IgD-negative memory B cell (primary cell): Measurements from ENCODE around the gene KLHDC4. TPM values are rescaled to one million over a fixed set of nuclear protein-coding genes. Genes with fewer than 3 reads are reported as not detected.
"Not testable (repeated sequence)": the region's sequence is repeated elsewhere in the genome, so short reads cannot be mapped to it uniquely, and the experiment has no call there.

Source experiments
- H3K27ac Mint-ChIP-seq, 3 donors: one replicate each; pipeline ENCODE4 v1.8.0; 2020 to 2022; ENCODE audit warnings: mild to moderate bottlenecking in 3 of 3, mixed read lengths in 3 of 3, moderate library complexity in 1 of 3
- H3K27me3 Mint-ChIP-seq: one replicate; pipeline ENCODE4 v1.8.0; 2021; ENCODE audit warnings: mixed read lengths
- H3K36me3 Mint-ChIP-seq: one replicate; pipeline ENCODE4 v1.8.0; 2020; ENCODE audit warnings: mild to moderate bottlenecking, mixed read lengths
- H3K4me1 Mint-ChIP-seq, 3 donors: one replicate each; pipeline ENCODE4 v1.8.0; 2020 to 2022; ENCODE audit warnings: mixed read lengths in 3 of 3, mild to moderate bottlenecking in 1 of 3
- H3K4me3 Mint-ChIP-seq, 4 donors: one replicate each; pipeline ENCODE4 v1.8.0; 2020 to 2022; ENCODE audit warnings: mild to moderate bottlenecking in 4 of 4, mixed read lengths in 4 of 4, moderate library complexity in 3 of 4
- H3K9me3 Mint-ChIP-seq, 3 donors: one replicate each; pipeline ENCODE4 v1.8.0; 2020 to 2021; ENCODE audit warnings: mixed read lengths in 3 of 3, mild to moderate bottlenecking in 1 of 3
- polyA plus RNA-seq: library from polyadenylated mRNA; unstranded; fragments of 300-500 nt; fragmentation: Illumina TruSeq; gene quantifications from one replicate; pipeline ENCODE4 v1.2.3, GENCODE V29; 2021

Gene KLHDC4
- polyA plus RNA-seq, 1 donor from 2014 or later: 18.7 TPM

GRCh38 chr16:87687126-87687910, 78.5 kb downstream of the KLHDC4 start:
- no peaks in the 10 kb centered on the region for H3K36me3 Mint-ChIP-seq
- no peak overlapping the region for H3K27ac Mint-ChIP-seq
- H3K9me3 Mint-ChIP-seq: no peaks in the 10 kb centered on the region
- H3K4me3 Mint-ChIP-seq: no peak overlapping the region
- peaks cover under 1 to 4% (median 1%) of the 10 kb centered on the region in 3 donors for H3K4me1 Mint-ChIP-seq
- peaks cover 6% of the 10 kb centered on the region for H3K27me3 Mint-ChIP-seq

DNA sequence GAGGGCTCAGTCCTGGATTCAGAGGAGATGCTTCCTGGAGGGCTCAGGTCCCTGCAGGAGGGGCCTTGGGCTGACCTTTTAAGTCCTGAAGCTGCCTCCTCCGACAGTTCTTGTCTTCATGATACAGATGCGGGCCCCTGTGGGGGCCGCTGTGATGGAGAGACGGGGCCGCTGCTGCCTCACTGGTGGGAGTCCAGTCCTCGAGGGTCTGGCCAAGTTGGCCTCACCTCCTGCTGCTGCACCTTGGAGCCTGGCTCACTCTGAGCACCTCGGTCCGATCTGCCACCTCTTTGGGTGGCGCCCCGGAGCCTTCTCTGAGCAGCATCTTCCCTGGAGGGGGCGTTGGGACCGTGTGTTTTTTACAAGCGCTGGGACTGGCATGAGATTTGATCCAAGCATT, 79.1 kb downstream of the KLHDC4 start:
- Mint-ChIP-seq H3K27me3 (peaks cover 6% of the 10 kb centered on the region), H3K9me3 (no peaks in the 10 kb centered on the region), H3K36me3 (no peaks in the 10 kb centered on the region), H3K27ac (no peak overlapping the region), H3K4me1 (peaks cover 5 to 8% (median 6%) of the 10 kb centered on the region in 3 donors), H3K4me3 (no peak overlapping the region)

GRCh38 chr16:87685766-87686165, 80.0 kb downstream of the KLHDC4 start:
- peaks cover 5 to 7% (median 6%) of the 10 kb centered on the region in 3 donors for H3K4me1 Mint-ChIP-seq
- peaks cover 6% of the 10 kb centered on the region for H3K27me3 Mint-ChIP-seq
- H3K4me3 Mint-ChIP-seq: no peak overlapping the region
- H3K36me3 Mint-ChIP-seq: no peaks in the 10 kb centered on the region
- no peaks in the 10 kb centered on the region for H3K9me3 Mint-ChIP-seq
- H3K27ac Mint-ChIP-seq: no peak overlapping the region

DNA sequence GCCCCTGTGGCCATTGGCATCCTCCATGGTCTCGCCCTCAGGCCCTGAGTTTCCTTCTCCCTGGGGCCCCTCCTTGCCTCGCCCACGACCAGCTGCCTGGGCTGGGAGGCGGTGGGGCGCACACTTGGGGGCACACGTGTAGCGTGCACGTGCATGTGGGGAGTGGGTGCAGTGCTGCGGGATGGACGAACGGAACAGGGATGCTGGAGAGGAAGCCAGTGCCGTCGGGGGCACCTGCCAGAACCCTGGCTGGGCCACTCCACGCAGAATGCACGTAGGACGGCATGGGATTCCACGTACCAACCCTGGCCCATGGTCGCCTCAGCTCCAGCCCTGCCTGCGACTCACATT, 80.4 kb downstream of the KLHDC4 start:
- Mint-ChIP-seq H3K9me3 (no peaks in the 10 kb centered on the region), H3K27ac (no peak overlapping the region), H3K27me3 (peaks cover 5% of the 10 kb centered on the region), H3K4me3 (peak overlapping the region in 1 of 4 donors; percentile 41), H3K4me1 (peaks cover 6 to 8% (median 6%) of the 10 kb centered on the region in 3 donors), H3K36me3 (no peaks in the 10 kb centered on the region)

DNA sequence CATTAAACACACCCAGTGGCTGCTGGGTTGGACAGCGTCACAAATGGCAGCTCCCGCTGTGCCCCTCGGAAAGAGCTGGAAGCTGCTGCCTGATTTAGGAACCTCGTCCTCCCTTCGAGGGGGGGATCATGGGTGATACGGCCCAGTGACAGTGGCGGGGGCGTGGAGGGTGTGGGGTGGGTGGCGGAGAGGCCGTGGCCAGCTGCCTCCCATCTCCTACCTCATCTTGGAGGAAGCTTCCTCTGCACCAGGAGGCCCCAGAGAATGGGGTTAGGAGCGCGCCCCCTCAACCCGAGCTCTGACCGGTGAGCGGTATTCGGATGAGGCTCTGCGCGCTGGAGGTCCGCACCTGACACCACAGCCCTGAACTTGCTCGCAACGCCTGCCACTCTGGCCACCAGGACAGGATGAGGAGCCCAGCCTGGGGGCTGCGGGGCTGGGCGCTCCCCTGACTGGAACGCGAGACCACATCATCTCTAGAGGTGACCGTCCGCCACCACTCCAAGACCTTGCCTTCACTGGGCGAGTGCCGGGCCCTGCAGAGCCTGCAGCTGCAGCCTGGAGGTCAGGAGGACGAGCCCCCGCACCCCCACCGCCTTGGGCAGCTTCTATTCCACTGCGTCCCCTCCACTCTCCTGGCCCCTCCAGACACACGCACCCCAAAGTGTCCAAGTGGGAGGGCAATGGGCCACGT, 80.9 kb downstream of the KLHDC4 start:
- H3K27me3 Mint-ChIP-seq: peaks cover 4% of the 10 kb centered on the region
- H3K9me3 Mint-ChIP-seq: no peaks in the 10 kb centered on the region
- H3K4me3 Mint-ChIP-seq: peak overlapping the region in 1 of 4 donors; percentile 41

GRCh38 chr16:87684106-87684677, 81.6 kb downstream of the KLHDC4 start:
- no peaks in the 10 kb centered on the region for H3K9me3 Mint-ChIP-seq

More for the DNA sequence above, 80.9 kb downstream of the KLHDC4 start:
- no peaks in the 10 kb centered on the region for H3K36me3 Mint-ChIP-seq
- no peak overlapping the region for H3K27ac Mint-ChIP-seq
- peaks cover 6 to 8% (median 6%) of the 10 kb centered on the region in 3 donors for H3K4me1 Mint-ChIP-seq

DNA sequence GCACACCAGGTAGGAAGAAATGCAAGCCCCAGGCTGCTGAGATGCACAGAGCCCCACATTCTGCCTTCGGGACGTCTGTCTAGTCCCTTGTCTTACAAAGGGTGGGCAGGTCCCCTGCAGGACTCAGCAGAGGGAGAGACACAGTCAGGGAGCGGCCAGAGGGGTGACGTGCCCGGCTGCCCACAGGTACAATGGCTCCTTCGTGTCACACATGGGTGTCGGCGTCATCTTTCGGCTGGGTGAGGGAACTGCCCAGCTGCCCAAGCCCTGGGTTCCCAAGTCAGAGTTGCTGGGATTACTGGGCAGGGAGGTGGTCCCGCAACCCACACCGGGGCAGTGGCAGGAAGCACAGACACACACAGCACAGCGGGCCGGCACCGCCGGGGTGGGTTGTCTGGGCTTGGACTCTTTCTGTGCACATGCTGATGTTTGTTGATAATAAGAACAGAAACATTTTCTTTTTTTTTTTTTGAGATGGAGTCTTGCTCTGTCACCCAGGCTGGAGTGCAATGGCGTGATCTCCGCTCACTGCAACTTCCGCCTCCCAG, 82.9 kb downstream of the KLHDC4 start:
- Mint-ChIP-seq H3K4me3 (no peak overlapping the region), H3K4me1 (peaks cover 6 to 8% (median 6%) of the 10 kb centered on the region in 3 donors), H3K9me3 (no peaks in the 10 kb centered on the region), H3K36me3 (no peaks in the 10 kb centered on the region), H3K27ac (no peak overlapping the region), H3K27me3 (peaks cover 3% of the 10 kb centered on the region)

More at GRCh38 chr16:87684106-87684677, 81.6 kb downstream of the KLHDC4 start:
- Mint-ChIP-seq H3K27me3 (peaks cover 4% of the 10 kb centered on the region), H3K36me3 (no peaks in the 10 kb centered on the region), H3K4me3 (peak overlapping the region in 1 of 4 donors; percentile 41), H3K27ac (no peak overlapping the region), H3K4me1 (peaks cover 6 to 8% (median 6%) of the 10 kb centered on the region in 3 donors)

GRCh38 chr16:87681981-87682570, 83.7 kb downstream of the KLHDC4 start:
- Mint-ChIP-seq H3K9me3 (no peaks in the 10 kb centered on the region), H3K4me3 (peak overlapping the region in 1 of 4 donors; percentile 9), H3K27me3 (peaks cover 1% of the 10 kb centered on the region), H3K36me3 (no peaks in the 10 kb centered on the region), H3K4me1 (peaks cover 6 to 8% (median 6%) of the 10 kb centered on the region in 3 donors), H3K27ac (no peak overlapping the region)

- not testable (repeated sequence) for H3K27me3 Mint-ChIP-seq, H3K4me1 Mint-ChIP-seq, H3K36me3 Mint-ChIP-seq, H3K9me3 Mint-ChIP-seq, H3K4me3 Mint-ChIP-seq
- H3K27ac Mint-ChIP-seq: peak overlapping the region in 1 of 3 donors; percentile 44
Measured at GRCh38 chr16:87681051-87681602, 84.7 kb downstream of the KLHDC4 start.

DNA sequence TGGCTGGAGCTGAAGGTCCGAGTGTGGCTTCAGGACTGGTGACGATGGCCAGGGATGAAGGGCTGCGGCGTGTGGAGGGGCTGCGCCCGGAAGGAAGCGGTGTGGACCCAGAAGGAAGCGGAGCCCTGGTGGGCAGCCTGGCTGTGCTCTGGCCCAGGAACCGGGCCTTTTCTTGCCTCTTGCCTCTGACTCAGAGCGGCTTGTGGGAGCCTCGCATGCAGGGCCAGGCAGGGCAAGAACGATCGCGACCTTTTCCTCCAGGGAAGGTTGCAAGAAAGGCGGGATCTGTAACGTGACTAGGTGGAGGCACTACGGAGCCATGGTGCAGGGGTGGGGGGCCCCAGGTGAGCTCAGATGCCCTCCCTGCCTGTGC, 85.5 kb downstream of the KLHDC4 start:
- peak overlapping the region in 1 of 3 donors; percentile 86 for H3K27ac Mint-ChIP-seq
- peaks cover 6 to 8% (median 8%) of the 10 kb centered on the region in 3 donors for H3K4me1 Mint-ChIP-seq
- H3K9me3 Mint-ChIP-seq: no peaks in the 10 kb centered on the region
- no peak overlapping the region for H3K4me3 Mint-ChIP-seq
- no peaks in the 10 kb centered on the region for H3K27me3 Mint-ChIP-seq
- H3K36me3 Mint-ChIP-seq: no peaks in the 10 kb centered on the region

DNA sequence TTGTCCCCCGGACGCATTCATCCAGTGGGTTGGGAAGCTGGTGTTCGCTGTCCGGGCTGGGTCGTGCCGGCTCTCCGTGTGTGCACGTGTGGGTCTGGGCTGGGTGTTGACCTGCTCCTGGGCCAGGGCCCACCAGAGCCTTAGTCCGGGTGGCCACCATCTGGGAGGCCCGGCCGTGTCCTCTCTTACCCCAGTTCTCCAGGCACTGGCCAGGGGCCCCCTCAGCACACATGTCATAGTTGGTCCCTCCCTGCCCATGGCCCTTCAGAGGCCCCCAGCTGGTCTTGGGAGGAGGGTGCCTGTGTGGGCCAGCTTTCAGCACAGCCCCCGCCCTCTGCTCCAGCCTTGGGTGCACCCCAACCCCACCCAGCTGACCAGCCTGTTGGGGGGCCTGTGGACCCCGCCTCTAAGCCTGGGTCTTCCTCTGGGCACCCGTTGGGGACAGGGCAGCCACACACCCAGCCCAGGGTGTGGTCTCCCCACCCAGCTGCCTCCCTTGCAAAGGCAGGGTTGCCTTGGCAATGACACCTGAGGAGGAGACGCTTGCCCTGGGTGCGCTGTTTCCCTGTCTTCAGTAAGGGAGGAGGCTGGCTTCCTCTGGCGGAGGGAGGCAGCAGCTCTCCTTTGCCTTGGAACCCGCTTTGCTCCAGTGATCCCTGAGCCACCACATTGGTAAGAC, 86.1 kb downstream of the KLHDC4 start:
- Mint-ChIP-seq H3K36me3 (no peaks in the 10 kb centered on the region), H3K27me3 (no peaks in the 10 kb centered on the region), H3K9me3 (no peaks in the 10 kb centered on the region)

DNA sequence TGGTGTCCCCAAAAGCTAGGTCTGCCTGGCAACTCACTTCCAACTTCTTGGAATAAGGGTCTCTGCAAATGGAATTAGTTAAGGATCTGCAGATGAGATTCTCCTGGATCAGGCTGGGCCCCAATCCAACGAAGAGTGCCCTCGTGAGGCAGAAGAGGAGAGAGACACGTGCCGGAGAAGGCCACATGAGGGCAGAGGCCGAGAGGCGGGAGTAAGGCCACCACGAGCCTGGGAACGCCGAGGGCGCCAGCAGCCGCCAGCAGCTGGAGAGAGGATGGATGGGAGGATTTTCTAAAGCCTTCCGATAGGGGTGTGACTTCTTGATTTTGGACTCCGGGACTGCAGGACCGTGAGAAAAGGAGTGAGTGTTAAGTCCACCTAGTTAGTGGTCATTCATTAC, 87.2 kb downstream of the KLHDC4 start:
- no peak overlapping the region for H3K4me3 Mint-ChIP-seq
- H3K27me3 Mint-ChIP-seq: no peaks in the 10 kb centered on the region
- H3K9me3 Mint-ChIP-seq: no peaks in the 10 kb centered on the region
- no peaks in the 10 kb centered on the region for H3K36me3 Mint-ChIP-seq
- peaks cover 6 to 14% (median 11%) of the 10 kb centered on the region in 3 donors for H3K4me1 Mint-ChIP-seq
- no peak overlapping the region for H3K27ac Mint-ChIP-seq

More for the DNA sequence above, 86.1 kb downstream of the KLHDC4 start:
- Mint-ChIP-seq H3K27ac (peak overlapping the region in 1 of 3 donors; percentile 86), H3K4me3 (no peak overlapping the region), H3K4me1 (peaks cover 6 to 10% (median 8%) of the 10 kb centered on the region in 3 donors)

DNA sequence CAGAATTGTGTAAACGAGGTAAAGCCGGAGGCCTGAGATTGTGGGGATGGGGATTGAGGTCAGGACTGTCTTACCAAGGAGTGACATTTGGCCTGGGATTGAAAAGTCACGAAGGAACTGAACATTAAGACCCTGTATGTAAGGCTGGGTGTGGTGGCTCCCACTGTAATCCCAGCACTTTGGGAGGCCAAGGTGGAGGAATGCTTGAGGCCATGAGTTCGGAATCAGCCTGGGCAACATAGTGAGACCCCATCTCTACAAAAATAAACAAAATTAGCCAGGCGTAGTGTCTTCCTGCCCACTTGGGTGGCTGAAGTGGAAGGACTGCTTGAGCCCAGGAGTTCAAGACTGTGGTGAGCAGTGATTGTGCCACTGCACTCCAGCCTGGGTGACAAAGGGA, 88.0 kb downstream of the KLHDC4 start:
- no peak overlapping the region for H3K4me3 Mint-ChIP-seq
- H3K36me3 Mint-ChIP-seq: no peaks in the 10 kb centered on the region
- no peaks in the 10 kb centered on the region for H3K27me3 Mint-ChIP-seq
- no peaks in the 10 kb centered on the region for H3K9me3 Mint-ChIP-seq
- H3K4me1 Mint-ChIP-seq: peaks cover 6 to 14% (median 11%) of the 10 kb centered on the region in 3 donors
- H3K27ac Mint-ChIP-seq: no peak overlapping the region

GRCh38 chr16:87675111-87675719, 90.6 kb downstream of the KLHDC4 start:
- Mint-ChIP-seq H3K4me1 (peaks cover 0 to 11% (median 9%) of the 10 kb centered on the region in 3 donors), H3K4me3 (no peak overlapping the region), H3K27me3 (no peaks in the 10 kb centered on the region), H3K9me3 (no peaks in the 10 kb centered on the region), H3K36me3 (peaks cover 1% of the 10 kb centered on the region), H3K27ac (peak overlapping the region in 1 of 3 donors; percentile 85)
